HG02970 (cell line): ENCODE data around the gene RREB1.

Experiments
- ATAC-seq: cut with Tn5 transposase; IDR thresholded peaks from one replicate; pipeline ENCODE4 v1.9.1; 2021; ENCODE audit warnings: mild to moderate bottlenecking, moderate library complexity, moderate number of reproducible peaks; ENCODE audit not compliant: unreplicated experiment, low FRiP score

Gene RREB1, protein sequence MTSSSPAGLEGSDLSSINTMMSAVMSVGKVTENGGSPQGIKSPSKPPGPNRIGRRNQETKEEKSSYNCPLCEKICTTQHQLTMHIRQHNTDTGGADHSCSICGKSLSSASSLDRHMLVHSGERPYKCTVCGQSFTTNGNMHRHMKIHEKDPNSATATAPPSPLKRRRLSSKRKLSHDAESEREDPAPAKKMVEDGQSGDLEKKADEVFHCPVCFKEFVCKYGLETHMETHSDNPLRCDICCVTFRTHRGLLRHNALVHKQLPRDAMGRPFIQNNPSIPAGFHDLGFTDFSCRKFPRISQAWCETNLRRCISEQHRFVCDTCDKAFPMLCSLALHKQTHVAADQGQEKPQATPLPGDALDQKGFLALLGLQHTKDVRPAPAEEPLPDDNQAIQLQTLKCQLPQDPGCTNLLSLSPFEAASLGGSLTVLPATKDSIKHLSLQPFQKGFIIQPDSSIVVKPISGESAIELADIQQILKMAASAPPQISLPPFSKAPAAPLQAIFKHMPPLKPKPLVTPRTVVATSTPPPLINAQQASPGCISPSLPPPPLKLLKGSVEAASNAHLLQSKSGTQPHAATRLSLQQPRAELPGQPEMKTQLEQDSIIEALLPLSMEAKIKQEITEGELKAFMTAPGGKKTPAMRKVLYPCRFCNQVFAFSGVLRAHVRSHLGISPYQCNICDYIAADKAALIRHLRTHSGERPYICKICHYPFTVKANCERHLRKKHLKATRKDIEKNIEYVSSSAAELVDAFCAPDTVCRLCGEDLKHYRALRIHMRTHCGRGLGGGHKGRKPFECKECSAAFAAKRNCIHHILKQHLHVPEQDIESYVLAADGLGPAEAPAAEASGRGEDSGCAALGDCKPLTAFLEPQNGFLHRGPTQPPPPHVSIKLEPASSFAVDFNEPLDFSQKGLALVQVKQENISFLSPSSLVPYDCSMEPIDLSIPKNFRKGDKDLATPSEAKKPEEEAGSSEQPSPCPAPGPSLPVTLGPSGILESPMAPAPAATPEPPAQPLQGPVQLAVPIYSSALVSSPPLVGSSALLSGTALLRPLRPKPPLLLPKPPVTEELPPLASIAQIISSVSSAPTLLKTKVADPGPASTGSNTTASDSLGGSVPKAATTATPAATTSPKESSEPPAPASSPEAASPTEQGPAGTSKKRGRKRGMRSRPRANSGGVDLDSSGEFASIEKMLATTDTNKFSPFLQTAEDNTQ (N-terminal part only)

DNA sequence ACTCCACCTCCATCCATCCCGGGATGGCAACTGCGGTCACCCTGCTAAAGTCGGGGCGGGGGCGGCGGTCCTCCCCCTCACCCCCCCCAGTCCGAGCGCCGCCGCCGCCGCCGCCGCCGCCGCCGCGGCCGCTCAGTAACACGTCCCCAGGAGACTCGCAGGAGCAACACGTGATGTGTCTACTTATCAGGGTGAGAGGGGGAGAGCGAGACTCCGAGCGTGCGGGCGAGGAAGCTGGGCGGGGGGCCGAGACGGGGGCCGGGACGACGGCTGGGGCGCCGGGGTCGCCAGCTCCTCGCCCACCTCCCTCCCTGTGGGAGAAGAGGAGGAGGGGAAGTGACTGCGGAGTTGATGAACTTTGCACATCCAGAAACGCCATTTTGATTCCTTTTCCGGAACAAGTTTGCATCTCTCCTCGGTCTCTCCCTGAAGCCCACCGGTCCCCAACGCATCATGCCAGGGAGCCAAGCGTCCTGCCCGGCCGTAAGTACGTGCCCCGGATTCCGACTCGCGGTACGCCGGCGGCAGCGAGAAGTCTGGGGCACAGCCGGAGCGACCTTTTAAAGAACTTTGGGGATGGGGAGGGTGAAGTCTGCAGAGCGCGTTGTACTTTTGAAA is at the start of gene RREB1:
Gene RREB1 (plus strand): TSS at position 384 of the 618 bp plus-strand sequence. CDS start 73,951 bp downstream, outside the sequence.
- peak; percentile 48 for ATAC-seq

DNA sequence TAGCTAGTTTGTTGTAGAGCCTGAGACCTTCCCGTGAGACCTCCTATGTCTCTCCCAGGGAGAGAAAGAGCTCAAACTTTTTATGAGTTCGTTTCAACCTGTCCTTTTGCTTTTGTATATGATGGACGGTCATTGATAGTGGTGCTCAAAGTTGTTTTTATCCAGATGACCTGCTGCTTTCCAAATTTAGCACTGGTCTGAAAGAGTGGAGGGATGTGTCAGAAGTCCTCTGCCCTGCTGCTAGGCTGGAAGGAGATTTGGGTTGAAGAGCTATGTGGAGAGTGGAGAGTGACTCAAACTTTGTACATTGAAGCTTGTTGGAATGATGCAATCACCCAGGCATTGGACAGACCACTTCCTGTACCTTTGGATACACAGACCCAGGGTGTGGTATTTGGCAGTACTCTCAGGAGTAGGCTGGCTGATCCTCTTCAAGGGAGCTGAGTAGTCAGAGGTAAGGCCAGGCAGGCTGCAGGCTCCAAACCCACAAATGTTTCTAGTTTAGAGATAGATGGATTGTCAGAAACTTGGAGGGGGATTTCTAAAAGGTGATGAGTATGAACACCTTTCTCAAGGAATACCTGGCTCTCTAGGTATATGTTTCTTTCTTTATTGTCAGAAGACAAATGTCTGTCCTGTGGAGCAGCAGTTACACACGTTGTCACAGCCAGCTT is 49.4 kb upstream of the RREB1 start:
- ATAC-seq = no peak

DNA sequence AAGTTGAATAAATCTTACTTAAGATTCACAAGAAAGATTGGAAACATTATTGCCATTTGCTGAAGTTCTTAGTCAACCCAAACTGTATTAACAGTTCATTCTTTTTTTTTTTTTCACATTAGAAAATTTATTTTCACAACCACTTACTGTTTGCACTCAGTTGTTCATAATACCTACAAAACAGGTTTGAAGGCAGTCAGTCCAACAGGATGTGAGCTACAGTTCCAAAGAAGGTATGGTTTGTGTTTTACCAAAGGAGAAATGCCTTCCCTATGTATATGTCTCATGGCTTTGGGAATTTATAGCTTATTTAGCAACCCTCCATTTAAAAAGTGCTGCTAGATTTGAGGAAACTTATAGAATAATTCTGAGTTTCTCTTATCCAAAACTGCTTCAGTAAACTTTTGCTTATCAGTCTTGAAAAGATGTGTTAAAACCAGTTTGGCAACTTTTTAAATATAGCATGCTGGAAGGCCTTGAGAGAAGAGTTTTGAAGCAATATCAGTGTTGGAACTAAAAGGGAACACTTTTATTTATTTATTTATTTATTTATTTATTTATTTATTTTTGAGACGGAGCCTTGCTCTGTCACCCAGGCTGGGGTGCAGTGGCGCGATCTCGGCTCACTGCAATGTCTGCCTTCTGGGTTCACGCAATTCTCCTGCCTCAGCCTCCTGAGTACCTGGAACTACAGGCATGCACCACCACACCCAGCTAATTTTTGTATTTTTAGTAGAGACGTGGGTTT is 46.8 kb upstream of the RREB1 start:
- no peak for ATAC-seq

DNA sequence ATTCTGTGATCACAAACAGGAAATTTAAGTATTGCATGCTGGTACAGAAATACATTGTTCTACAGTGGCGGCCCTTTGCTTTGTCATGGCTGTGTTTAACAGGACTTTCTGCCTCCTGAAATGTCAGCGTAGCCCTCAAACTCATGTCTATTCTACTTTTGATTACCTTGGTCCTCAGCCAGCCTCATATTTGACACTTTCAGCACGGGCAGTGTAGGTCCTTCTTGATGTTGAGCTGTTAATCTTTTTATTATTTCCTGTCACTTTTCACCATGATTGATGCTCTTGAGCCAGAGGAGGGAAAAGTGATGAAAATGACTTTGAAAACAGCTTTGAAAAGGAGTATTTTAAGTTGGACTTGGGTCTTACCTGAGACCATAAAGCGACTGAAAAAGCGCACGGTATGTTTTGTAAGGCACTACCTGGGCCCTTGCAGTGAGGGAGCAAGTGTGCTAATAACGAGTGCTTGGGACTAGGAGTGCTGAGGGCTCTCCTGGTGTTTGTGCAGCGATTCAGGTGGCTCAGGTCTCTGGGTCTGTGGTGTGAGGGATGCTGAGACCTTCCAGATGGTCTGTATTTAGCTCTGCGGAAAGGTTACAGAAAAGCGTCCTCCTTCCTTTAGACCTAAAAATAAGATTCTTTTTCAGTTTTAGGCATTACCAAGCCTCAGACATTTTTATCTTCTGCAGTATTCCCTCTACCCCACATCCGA is 45.2 kb upstream of the RREB1 start:
- ATAC-seq = no peak

DNA sequence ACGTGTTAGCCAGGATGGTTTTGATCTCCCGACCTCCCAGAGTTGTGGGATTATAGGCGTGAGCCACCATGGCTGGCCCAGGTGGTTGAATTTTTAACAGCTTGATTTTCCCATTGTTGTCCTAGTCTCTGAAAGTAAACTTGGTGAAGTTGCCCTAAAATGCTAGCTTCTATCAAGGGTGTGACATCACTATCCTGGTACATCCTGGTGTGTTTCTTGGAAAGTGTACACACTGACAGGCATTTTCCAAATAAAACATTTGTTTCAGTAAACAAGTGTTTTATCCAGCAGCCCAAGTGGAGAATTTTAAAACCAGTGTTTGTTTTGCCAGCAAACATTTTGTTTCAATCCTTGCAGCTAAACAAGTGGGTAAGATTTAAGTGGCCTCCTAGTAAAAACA is 40.5 kb upstream of the RREB1 start:
- no peak for ATAC-seq

DNA sequence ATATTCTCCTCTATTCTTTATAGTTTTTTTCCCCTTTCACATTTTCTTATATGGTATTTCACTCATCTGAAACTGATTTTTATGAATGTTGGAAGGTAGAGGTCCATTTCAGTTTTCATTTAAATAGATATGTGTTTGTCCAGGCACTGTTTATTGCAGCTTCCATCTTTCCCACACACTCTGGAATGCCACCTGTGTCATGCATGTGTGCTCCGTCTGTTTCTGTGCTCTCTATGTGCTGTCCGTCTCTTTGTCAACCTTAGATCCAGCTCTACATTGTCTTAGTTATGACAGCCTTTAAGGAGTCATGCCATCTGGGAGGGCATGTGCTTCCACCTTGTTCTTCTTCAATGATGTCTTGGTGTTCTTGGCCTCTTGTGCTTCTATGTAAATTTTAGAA is 36.4 kb upstream of the RREB1 start:
- ATAC-seq = no peak

DNA sequence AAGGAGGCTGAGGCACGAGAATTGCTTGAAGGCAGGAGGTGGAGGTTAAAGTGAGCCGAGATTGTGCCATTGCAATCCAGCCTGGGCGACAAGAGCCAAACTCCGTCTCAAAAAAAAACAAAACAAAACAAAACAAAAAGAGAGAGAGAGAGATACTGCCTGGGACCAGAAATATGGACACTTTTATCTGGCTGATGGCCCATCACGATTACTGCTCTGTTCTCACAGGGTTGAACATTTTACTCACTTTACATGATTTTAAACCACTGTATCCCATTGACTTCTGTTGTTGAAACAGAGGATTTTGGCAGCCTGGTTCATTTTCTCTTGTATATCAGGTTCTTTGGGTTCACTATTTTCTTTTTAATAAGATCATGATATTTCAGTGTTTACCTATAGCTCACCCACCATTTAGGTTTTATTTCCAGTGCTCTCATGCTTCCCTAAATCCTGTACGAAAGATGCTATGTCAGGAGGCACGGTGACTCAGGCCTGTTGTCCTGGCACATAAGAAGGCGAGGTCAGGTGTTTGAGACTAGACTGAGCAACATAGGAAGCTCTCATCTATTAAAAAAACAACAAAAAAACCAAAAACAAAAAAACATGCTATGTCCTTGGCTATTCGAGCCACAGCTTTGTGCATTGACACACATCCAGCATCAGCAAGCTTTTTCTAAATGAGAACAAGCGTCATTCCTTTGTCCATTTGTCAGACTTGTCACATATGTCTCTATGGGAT is 34.5 kb upstream of the RREB1 start:
- ATAC-seq = no peak

DNA sequence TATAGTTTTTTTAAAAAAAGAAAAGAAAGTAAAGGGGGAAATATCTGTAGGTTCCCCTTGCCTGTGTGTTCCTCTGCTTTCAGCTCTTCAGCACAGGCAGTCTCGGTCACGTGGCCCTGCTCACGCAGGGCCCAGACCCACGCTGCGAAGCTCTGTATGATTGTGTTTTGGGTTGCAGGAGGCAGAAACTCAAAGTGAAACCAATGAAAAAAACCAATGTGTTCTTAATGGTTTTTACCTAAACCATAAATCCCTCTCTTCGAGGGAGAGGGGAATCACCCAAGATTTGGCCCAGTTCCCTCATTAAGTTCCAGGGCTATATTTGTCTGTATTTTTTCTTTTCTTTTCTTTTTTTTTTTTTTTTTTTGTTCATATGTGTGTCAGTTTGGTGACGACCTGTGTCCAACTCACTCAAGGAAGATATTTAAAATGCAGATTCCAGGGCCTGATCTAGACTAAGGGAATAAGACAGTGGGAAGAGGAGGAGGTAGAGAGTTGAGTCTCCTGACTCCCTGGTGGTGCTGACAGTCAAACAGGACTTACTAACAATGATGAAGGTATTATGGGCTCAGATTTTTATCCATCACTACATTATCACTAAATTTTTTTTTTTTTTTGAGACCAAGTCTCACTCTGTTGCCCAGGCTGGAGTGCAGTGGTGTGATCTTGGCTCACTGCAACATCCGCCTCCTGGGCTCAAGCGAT is 33.8 kb upstream of the RREB1 start:
- peak; percentile 91 for ATAC-seq

DNA sequence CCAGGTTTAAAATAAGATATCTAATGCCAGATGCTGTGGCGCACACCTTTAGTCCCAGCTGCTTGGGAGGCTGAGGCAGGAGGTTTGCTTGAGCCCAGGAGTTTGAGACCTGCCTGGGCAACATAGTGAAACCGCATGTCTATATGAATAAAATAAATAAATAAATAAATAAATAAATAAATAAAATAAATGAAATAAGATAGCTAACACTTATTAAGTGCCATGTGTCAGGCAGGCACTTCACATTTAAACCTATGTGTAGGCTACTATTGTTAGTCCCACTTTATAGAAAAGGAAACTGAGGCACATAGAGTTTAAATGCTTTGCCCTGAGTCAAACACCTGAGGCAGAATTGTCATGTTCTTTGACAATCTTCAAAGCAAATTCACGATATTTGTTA is 32.9 kb upstream of the RREB1 start:
- ATAC-seq = no peak

DNA sequence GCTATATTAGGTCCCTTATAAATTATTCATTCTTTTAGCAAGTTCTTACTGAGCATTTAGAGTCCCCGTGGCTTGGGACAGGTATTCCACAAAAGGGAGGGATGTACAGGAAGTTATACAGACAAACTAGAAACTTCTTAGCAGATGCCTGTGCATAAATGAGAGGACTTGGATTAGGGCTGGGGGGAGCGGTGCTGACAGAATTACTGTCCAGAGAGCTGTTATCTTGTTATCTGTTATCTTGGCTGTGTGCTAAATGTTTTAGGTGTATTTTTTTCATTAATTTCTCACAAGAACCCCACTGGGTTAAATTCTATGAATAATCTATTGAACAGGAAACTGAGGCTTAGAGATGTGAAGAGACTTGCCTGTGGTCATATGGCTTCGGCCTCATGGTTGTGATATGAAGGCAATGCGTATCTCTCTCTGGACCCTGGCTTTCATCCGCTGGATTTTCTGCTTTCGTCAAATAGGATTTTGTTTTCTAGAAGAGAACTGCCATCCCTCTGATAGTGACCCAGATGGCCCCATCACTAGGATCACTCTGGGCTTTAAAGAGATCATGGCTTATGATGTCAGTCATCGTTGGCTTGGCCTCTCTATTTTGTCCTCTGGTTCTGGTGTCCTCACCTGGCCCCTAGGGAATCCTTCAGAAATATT is 32.3 kb upstream of the RREB1 start:
- no peak for ATAC-seq

DNA sequence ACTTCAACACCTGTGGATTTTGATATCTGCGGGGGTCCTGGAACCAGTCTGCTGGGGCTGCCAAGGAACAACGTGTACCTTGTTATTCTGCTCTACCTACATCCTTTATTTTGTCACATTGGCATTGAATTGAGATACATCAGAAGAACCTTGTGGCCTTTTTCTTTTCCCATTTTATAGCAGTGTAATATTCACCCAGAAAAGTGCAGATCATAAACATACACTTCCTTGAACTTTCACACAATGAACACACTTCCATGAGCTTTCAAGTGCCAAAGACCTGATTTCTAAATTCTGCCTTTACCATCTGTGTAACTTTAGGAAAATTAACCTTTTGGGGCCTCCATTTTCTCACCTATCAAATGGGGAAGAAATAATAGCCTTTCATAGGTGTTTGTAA is 29.9 kb upstream of the RREB1 start:
- ATAC-seq = no peak

DNA sequence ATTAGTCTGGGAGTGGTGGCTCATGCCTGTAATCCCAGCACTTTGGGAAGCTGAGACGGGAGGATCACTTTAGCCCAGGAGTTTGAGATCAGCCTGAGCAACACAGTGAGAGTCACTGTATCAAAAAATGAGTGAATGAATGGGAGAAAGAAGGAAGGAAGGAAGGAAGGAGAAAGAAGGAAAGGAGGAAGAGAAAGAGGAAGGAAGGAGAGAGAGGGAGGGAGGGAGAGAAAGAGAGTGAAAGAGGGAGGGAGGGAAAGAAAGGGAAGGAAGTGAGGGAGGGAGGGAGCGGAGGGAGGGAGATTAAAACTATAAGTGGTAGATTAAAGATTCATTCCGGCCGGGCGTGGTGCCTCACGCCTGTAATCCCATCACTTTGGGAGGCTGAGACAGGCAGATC is 28.9 kb upstream of the RREB1 start:
- no peak for ATAC-seq

DNA sequence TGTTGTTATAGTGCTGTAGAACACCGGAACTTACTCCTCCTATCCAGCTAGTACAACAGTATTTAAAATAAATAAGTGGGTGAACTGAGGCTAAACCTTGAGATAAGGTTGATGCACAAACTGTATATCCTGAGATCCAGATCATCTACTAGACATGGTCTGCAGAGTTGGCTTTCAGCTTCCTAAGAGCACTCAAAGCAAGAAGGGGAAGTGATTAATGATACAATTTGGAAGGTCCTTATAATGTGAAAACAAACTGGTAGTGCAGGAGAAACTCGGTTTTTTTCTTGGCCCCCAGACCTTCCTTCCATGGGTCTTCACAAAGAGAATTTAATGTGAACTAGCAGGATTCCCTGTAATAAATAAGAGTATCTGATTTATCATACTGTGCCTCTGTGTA is 27.4 kb upstream of the RREB1 start:
- no peak for ATAC-seq

DNA sequence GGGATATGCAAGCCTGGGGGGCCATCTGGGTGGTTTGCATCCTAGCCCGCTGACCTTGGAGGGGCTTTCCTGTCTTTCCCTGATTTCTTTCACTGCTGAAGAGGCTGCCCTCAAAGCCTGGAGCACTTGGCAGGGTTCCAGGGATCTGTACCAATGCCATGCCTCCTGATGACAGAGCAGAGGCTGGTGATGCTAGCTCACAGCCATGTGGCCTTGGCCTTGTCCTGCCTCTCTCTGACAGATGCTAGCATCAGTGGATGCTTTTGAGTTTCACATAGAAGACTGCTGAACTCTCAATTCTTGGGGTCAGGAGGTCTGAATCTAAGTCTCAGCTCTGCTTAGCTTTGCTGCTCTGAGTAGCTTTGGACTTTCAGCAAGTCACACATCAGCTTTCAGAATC is 21.9 kb upstream of the RREB1 start:
- no peak for ATAC-seq

DNA sequence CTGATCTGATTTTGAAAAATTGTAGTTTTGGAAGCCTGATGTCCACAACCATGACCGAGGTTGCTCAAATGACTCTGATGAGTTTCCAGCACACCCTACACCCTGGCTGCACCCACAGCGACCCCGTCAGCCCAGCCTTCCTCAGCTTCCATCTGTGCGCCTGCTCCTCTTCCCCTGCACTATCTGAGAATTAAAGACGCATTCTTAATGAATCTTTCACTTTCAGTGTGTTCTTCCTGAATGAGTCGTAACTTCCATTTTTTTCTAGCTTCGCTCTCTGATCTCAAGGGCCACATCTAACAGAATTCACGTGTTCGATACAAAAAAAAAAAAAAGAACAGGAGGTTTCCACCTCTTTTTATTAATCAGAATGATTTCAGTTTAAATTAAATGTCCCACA is 21.3 kb upstream of the RREB1 start:
- no peak for ATAC-seq

DNA sequence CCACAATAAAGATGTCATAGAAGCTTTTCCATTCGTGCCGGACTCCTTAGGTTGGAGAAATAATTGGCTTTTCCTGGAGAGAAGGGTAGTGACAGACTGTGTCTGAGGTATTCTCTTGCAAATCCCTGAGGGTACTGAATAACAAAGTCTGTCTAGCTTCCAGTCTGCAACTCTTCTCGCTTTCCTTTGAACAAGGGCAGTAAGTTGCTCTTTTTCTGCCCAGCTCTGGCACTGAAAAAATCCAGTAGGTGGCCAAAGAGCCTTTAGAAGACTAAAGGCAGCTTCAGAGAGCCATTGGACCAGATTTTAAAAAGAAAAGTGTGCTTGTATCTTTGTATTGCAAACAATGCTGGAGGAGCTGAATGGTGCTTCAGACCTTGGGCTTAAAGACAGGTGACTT is 20.7 kb upstream of the RREB1 start:
- ATAC-seq = no peak

DNA sequence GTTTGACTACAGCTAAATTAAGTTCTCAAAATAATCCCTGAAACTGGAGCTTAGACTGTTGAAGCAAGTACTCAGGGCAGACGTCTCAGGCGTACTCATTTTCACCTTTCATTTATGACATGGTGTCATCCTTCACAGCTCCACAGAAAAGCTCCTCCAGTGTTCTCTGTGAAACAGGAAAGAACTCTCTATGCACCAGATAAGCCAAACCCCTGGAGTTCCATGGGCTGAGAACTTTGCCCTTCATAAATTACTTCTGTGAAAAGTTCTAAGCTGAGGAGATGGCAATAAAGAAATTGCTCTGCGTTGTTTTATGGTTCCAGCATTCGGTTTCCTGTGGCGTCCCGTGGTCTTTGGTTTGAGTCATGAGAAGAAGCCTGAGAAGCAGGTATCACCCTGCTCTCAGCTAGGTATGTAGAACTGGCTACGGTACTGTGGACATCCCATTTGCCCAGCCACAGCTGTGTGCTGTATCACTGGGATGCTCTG is 20.2 kb upstream of the RREB1 start:
- ATAC-seq = peak; percentile 47
